GM23248 (cell line): ENCODE measurements around the gene TMEM121.

Experiments
- EZH2 ChIP-seq: fragments of 200-600 bp; sonication (generic); IDR thresholded peaks from 2 replicates; pipeline ENCODE4 v1.6.1; 2018; ENCODE audit warnings: antibody characterized with exemption, mild to moderate bottlenecking; ENCODE audit not compliant: insufficient read depth, poor library complexity, severe bottlenecking
- EZH2phosphoT487 ChIP-seq: fragments of 200-600 bp; sonication (generic); IDR thresholded peaks from 2 replicates; pipeline ENCODE4 v1.6.1; 2018; ENCODE audit warnings: antibody characterized with exemption, moderate library complexity, mild to moderate bottlenecking, low read depth; ENCODE audit not compliant: insufficient read depth

DNA sequence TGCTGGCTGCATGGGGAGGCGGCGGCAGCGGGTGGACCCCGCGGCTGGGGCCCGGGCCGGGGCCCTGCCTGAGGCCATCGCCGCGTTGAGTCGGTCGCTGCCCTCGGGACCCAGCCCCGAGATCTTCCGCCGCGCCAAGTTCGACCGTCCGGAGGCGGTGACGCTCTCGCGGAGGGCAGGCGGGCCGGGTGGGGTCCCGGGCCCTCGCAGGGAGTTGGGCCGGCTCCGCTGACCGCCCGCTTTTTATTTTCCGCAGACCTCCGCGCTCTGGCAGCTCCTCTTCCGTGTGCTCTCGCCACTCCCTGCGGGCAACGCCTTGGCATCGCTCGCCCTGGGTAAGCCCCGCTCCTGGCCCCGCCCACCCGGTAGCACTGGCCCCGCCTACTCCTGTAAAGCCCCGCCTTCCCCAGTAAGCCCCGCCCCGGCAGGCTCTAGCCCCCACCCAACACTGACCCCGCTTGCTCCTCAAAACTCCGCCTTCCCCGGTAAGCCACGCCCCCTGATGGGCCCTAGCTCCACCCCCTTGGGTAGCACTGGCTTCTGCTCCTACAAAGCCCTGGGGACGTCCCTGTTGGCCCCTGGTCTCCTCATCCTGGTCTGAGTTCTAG lies 34.9 kb upstream of the TMEM121 start:
- TF ChIP-seq EZH2 (no peak), EZH2phosphoT487 (no peak)
